GM23338 (cell line): ENCODE results near the gene CUX1. TPM values are rescaled to one million over a fixed set of nuclear protein-coding genes. Genes with fewer than 3 reads are reported as not detected.
"Not testable (repeated sequence)": the region's sequence is repeated elsewhere in the genome, so short reads cannot be mapped to it uniquely, and the experiment has no call there.

Source experiments
- ATAC-seq: fragments of 200-7000 bp; cut with Tn5 transposase; 3 replicates; pipeline ENCODE4 v1.9.1; 2020
- DNase-seq: peaks from one replicate; pipeline ENCODE4 v3.0.0-alpha.2; 2015; ENCODE audit warnings: low spot score
- H2AFZ ChIP-seq: fragments of 200-600 bp; sonication (generic); 2 replicates; pipeline ENCODE4 v1.8.0; 2016; ENCODE audit warnings: antibody characterized with exemption, mild to moderate bottlenecking, moderate library complexity
- H3F3A ChIP-seq: fragments of 200-600 bp; sonication (generic); replicated peaks from 2 replicates; pipeline ENCODE4 v1.8.0; 2017; ENCODE audit warnings: antibody characterized with exemption, mixed run types, low read depth
- H3K27ac ChIP-seq: fragments of 200-600 bp; sonication (generic); 2 replicates; pipeline ENCODE4 v1.6.1; 2016; ENCODE audit warnings: low read depth
- H3K27me3 ChIP-seq: fragments of 200-600 bp; sonication (generic); 2 replicates; pipeline ENCODE4 v1.8.0; 2016; ENCODE audit warnings: mild to moderate bottlenecking, mixed run types, moderate library complexity; ENCODE audit not compliant: insufficient read depth
- H3K36me3 ChIP-seq: fragments of 200-600 bp; sonication (generic); 2 replicates; pipeline ENCODE4 v1.8.0; 2016; ENCODE audit warnings: mild to moderate bottlenecking; ENCODE audit not compliant: insufficient read depth
- H3K4me1 ChIP-seq: fragments of 200-600 bp; sonication (generic); 2 replicates; pipeline ENCODE4 v1.8.0; 2016; ENCODE audit warnings: mild to moderate bottlenecking, moderate library complexity; ENCODE audit not compliant: insufficient read depth
- H3K4me2 ChIP-seq: fragments of 200-600 bp; sonication (generic); 2 replicates; pipeline ENCODE4 v1.7.1; 2017; ENCODE audit warnings: mixed run types
- H3K4me3 ChIP-seq: fragments of 200-600 bp; sonication (generic); 2 replicates; pipeline ENCODE4 v1.6.1; 2016; ENCODE audit warnings: mixed run types
- H3K79me2 ChIP-seq: fragments of 200-600 bp; sonication (generic); replicated peaks from 2 replicates; pipeline ENCODE4 v1.8.0; 2017; ENCODE audit warnings: mild to moderate bottlenecking; ENCODE audit not compliant: insufficient read depth
- H3K9me2 ChIP-seq: fragments of 200-600 bp; sonication (generic); 2 replicates; pipeline ENCODE4 v1.8.0; 2017; ENCODE audit not compliant: insufficient read depth
- H4K20me1 ChIP-seq: fragments of 200-600 bp; sonication (generic); replicated peaks from 2 replicates; pipeline ENCODE4 v1.8.0; 2017; ENCODE audit warnings: mild to moderate bottlenecking; ENCODE audit not compliant: insufficient read depth
- H3K27ac Mint-ChIP-seq: 2 replicates; pipeline ENCODE4 v1.8.0; 2020; ENCODE audit warnings: inconsistent platforms, mild to moderate bottlenecking, moderate library complexity, mixed read lengths
- H3K27me3 Mint-ChIP-seq: 3 replicates; pipeline ENCODE4 v1.8.0; 2022; ENCODE audit warnings: low read depth, mild to moderate bottlenecking, moderate library complexity, mixed read lengths, inconsistent platforms; ENCODE audit not compliant: insufficient read depth, poor library complexity
- H3K36me3 Mint-ChIP-seq: 3 replicates; pipeline ENCODE4 v1.8.0; 2021; ENCODE audit warnings: low read depth, mild to moderate bottlenecking, inconsistent platforms, moderate library complexity, mixed read lengths
- H3K4me1 Mint-ChIP-seq: 3 replicates; pipeline ENCODE4 v1.8.0; 2020; ENCODE audit warnings: mild to moderate bottlenecking, inconsistent platforms, mixed read lengths
- H3K4me3 Mint-ChIP-seq: 3 replicates; pipeline ENCODE4 v1.8.0; 2021; ENCODE audit warnings: moderate library complexity, mild to moderate bottlenecking, inconsistent platforms, mixed read lengths
- H3K9me3 Mint-ChIP-seq: 3 replicates; pipeline ENCODE4 v1.8.0; 2020; ENCODE audit warnings: moderate library complexity, mild to moderate bottlenecking, inconsistent platforms, mixed read lengths
- ETS1 ChIP-seq: IDR thresholded peaks from 2 replicates; pipeline ENCODE4 v1.6.1; 2016; ENCODE audit warnings: antibody characterized with exemption
- EZH2 ChIP-seq: fragments of 200-600 bp; sonication (generic); IDR thresholded peaks from one replicate; pipeline ENCODE4 v1.8.0; 2017; ENCODE audit warnings: antibody characterized with exemption, mild to moderate bottlenecking, low read depth; ENCODE audit not compliant: unreplicated experiment
- EZH2phosphoT487 ChIP-seq: fragments of 200-600 bp; sonication (generic); IDR thresholded peaks from one replicate; pipeline ENCODE4 v1.8.1; 2018; ENCODE audit warnings: antibody characterized with exemption; ENCODE audit not compliant: unreplicated experiment
- NANOG ChIP-seq: IDR thresholded peaks from 2 replicates; pipeline ENCODE4 v1.6.1; 2016; ENCODE audit warnings: antibody characterized with exemption, borderline replicate concordance
- REST ChIP-seq: IDR thresholded peaks from one replicate; pipeline ENCODE4 v1.6.1; 2018; ENCODE audit warnings: antibody characterized with exemption; ENCODE audit not compliant: unreplicated experiment
- STAT1 ChIP-seq: IDR thresholded peaks from one replicate; pipeline ENCODE4 v1.6.1; 2016; ENCODE audit warnings: antibody characterized with exemption; ENCODE audit not compliant: unreplicated experiment
- ZNF331 ChIP-seq: fragments of 250-450 bp; sonication (Bioruptor Pico); IDR thresholded peaks from 2 replicates; pipeline ENCODE4 v1.5.0; 2020; ENCODE audit warnings: low read depth, mild to moderate bottlenecking, moderate library complexity
- polyA plus RNA-seq: library from polyadenylated mRNA; unstranded; fragments of >200 nt; fragmentation: Nextera tagmentation; extraction: Ambion mirVana; gene quantifications from 2 replicates; pipeline ENCODE4 v1.2.1, GENCODE V29; 2016
- total RNA-seq: library from RNA; depleted of rRNA; stranded (reverse); fragments of >200 nt; shearing (Covaris generic); gene quantifications from 2 replicates; pipeline ENCODE4 v1.2.3, GENCODE V29; 2014

Gene CUX1
- total and polyA plus RNA-seq, 2 experiments from 2014 or later: 49.9 to 64.0 TPM

- H3K4me3 Mint-ChIP-seq: no peak overlapping the region
- Histone ChIP-seq H3K79me2 (no peaks in the 10 kb centered on the region), H3K27ac (no peak overlapping the region), H3K9me2 (no peaks in the 10 kb centered on the region), H3K4me1 (no peaks in the 10 kb centered on the region), H3K4me2 (no peak overlapping the region), H3K27me3 (no peaks in the 10 kb centered on the region), H3K36me3 (peaks cover 8% of the 10 kb centered on the region), H2AFZ (no peak overlapping the region), H3F3A (no peaks in the 10 kb centered on the region), H3K4me3 (no peak overlapping the region), H4K20me1 (peaks cover 3% of the 10 kb centered on the region; the same call in 1 of the 2 replicates)
- TF ChIP-seq ZNF331: no peak
- no peak for ATAC-seq
- DNase-seq: no peak
- H3K4me1 Mint-ChIP-seq: no peaks in the 10 kb centered on the region
- no peaks in the 10 kb centered on the region for H3K9me3 Mint-ChIP-seq
- H3K36me3 Mint-ChIP-seq: peaks cover 35% of the 10 kb centered on the region
- H3K27me3 Mint-ChIP-seq: peaks cover 10% of the 10 kb centered on the region
- no peak overlapping the region for H3K27ac Mint-ChIP-seq
Measured at GRCh38 chr7:102182016-102182415, 364.6 kb downstream of the CUX1 start.

GRCh38 chr7:102183848-102184247 is 366.4 kb downstream of the CUX1 start:
- Mint-ChIP-seq H3K27me3 (peaks cover 11% of the 10 kb centered on the region), H3K36me3 (peaks cover 33% of the 10 kb centered on the region)
- not testable (repeated sequence) for DNase-seq, H3K79me2 ChIP-seq, H4K20me1 ChIP-seq, H3K4me3 Mint-ChIP-seq, H2AFZ ChIP-seq, H3K27me3 ChIP-seq, H3F3A ChIP-seq, H3K27ac ChIP-seq, ATAC-seq, H3K9me2 ChIP-seq, H3K27ac Mint-ChIP-seq, H3K4me1 ChIP-seq, H3K4me1 Mint-ChIP-seq, H3K4me2 ChIP-seq, H3K4me3 ChIP-seq, H3K36me3 ChIP-seq, H3K9me3 Mint-ChIP-seq

GRCh38 chr7:102184303-102184702 is 366.9 kb downstream of the CUX1 start:
- no peak for TF ChIP-seq ZNF331
- Mint-ChIP-seq H3K27ac (no peak overlapping the region), H3K9me3 (no peaks in the 10 kb centered on the region), H3K36me3 (peaks cover 33% of the 10 kb centered on the region), H3K4me1 (no peaks in the 10 kb centered on the region; the same call in 2 of the 3 replicates), H3K4me3 (no peak overlapping the region), H3K27me3 (peaks cover 11% of the 10 kb centered on the region)
- H3K36me3 ChIP-seq: peaks cover 4% of the 10 kb centered on the region; the same call in 1 of the 2 replicates
- H3K27me3 ChIP-seq: no peaks in the 10 kb centered on the region
- H3K4me3 ChIP-seq: no peak overlapping the region
- H3K9me2 ChIP-seq: no peaks in the 10 kb centered on the region
- no peak overlapping the region for H3K27ac ChIP-seq
- no peaks in the 10 kb centered on the region for H4K20me1 ChIP-seq
- no peak for ATAC-seq
- DNase-seq: no peak
- H3F3A ChIP-seq: no peaks in the 10 kb centered on the region
- H3K4me2 ChIP-seq: no peak overlapping the region
- no peaks in the 10 kb centered on the region; the same call in 1 of the 2 replicates for H3K4me1 ChIP-seq
- no peaks in the 10 kb centered on the region for H3K79me2 ChIP-seq
- no peak overlapping the region for H2AFZ ChIP-seq

GRCh38 chr7:102185796-102186195 is 368.4 kb downstream of the CUX1 start:
- H3F3A ChIP-seq: no peaks in the 10 kb centered on the region
- peaks cover 4% of the 10 kb centered on the region; the same call in 1 of the 2 replicates for H3K36me3 ChIP-seq
- H3K4me1 ChIP-seq: peaks cover 10% of the 10 kb centered on the region
- no peak for TF ChIP-seq REST
- TF ChIP-seq STAT1: no peak
- no peak for TF ChIP-seq EZH2
- no peak for TF ChIP-seq ZNF331
- TF ChIP-seq EZH2phosphoT487: no peak
- no peak for TF ChIP-seq ETS1
- TF ChIP-seq NANOG: no peak
- Mint-ChIP-seq H3K4me1 (peaks cover 12% of the 10 kb centered on the region), H3K36me3 (peaks cover 40% of the 10 kb centered on the region), H3K4me3 (no peak overlapping the region), H3K27ac (peak overlapping the region; percentile 28; the same call in 1 of the 2 replicates), H3K9me3 (no peaks in the 10 kb centered on the region), H3K27me3 (peaks cover 17% of the 10 kb centered on the region)
- no peaks in the 10 kb centered on the region for H3K79me2 ChIP-seq
- H3K27ac ChIP-seq: no peak overlapping the region
- ATAC-seq (no peak), DNase-seq (no peak)
- H4K20me1 ChIP-seq: no peaks in the 10 kb centered on the region
- H3K9me2 ChIP-seq: no peaks in the 10 kb centered on the region
- no peaks in the 10 kb centered on the region for H3K27me3 ChIP-seq
- no peak overlapping the region for H3K4me2 ChIP-seq
- H2AFZ ChIP-seq: no peak overlapping the region
- H3K4me3 ChIP-seq: no peak overlapping the region
